Stimulated activated CD4-positive, alpha-beta T cell treated with anti-CD3 and anti-CD28 coated beads, Interleukin-4, amount 100 ng/mL, for 4 hours (primary cell): Measurements from ENCODE around the gene PSMA2.

ENCODE experiments used
- DNase-seq, 2 experiments: peaks; one replicate each; pipeline ENCODE4 v3.0.0-alpha.2; 2020

The PSMA2 gene

GRCh38 chr7:42939457-42940240, 7.7 kb upstream of the PSMA2 start:
- DNase-seq: no peak

GRCh38 chr7:42935861-42936260, 3.9 kb upstream of the PSMA2 start:
- DNase-seq: no peak

GRCh38 chr7:42934291-42934690, 2.3 kb upstream of the PSMA2 start:
- DNase-seq: no peak

- no peak for DNase-seq
Observed at GRCh38 chr7:42932811-42933591, 1.0 kb upstream of the PSMA2 start.

GRCh38 chr7:42931447-42931833, 534 bp downstream of the PSMA2 start:
- no peak for DNase-seq

GRCh38 chr7:42930889-42931288, 1.1 kb downstream of the PSMA2 start:
- DNase-seq: no peak

GRCh38 chr7:42929449-42929848, 2.5 kb downstream of the PSMA2 start:
- DNase-seq: no peak

- no peak for DNase-seq
Observed at GRCh38 chr7:42928754-42929153, 3.2 kb downstream of the PSMA2 start.

- DNase-seq: no peak
Observed at GRCh38 chr7:42926204-42926603, 5.8 kb downstream of the PSMA2 start.

- DNase-seq: no peak
Observed at GRCh38 chr7:42925630-42926029, 6.3 kb downstream of the PSMA2 start.

- DNase-seq: no peak
Observed at GRCh38 chr7:42924223-42924838, 7.6 kb downstream of the PSMA2 start.

- no peak for DNase-seq
Observed at GRCh38 chr7:42922017-42922753, 9.8 kb downstream of the PSMA2 start.

GRCh38 chr7:42915356-42915755, 16.6 kb downstream of the PSMA2 start:
- no peak for DNase-seq

GRCh38 chr7:42914421-42915045, 17.4 kb downstream of the PSMA2 start:
- DNase-seq: no peak

- DNase-seq: no peak
Observed at GRCh38 chr7:42914009-42914408, 18.0 kb downstream of the PSMA2 start.

- DNase-seq: no peak
Observed at GRCh38 chr7:42913591-42913990, 18.4 kb downstream of the PSMA2 start.

GRCh38 chr7:42911454-42912447, 20.2 kb downstream of the PSMA2 start, which contains the start of gene C7orf25:
TSS of gene C7orf25 (minus strand) at chr7:42912070. CDS start at chr7:42910900, 1,170 bp downstream.
- peak; percentile 94 to 95 for DNase-seq

- no peak for DNase-seq
Observed at GRCh38 chr7:42910306-42910705, 21.7 kb downstream of the PSMA2 start.

- DNase-seq: no peak
Observed at GRCh38 chr7:42907316-42907715, 24.7 kb downstream of the PSMA2 start.

- DNase-seq: no peak
Observed at GRCh38 chr7:42906181-42906580, 25.8 kb downstream of the PSMA2 start.

- DNase-seq: no peak
Observed at GRCh38 chr7:42902331-42902730, 29.6 kb downstream of the PSMA2 start.
